Astrocyte (in vitro differentiated cells and primary cell): ENCODE results near the gene GOLGA6L25.
"Not testable (repeated sequence)": the region's sequence is repeated elsewhere in the genome, so short reads cannot be mapped to it uniquely, and the experiment has no call there.

Experiments
- CTCF ChIP-seq: IDR thresholded peaks from 2 replicates; pipeline ENCODE4 v1.5.1; 2011; ENCODE audit warnings: low read depth, mild to moderate bottlenecking, inconsistent platforms, low read length, moderate library complexity; ENCODE audit not compliant: insufficient read depth
- EZH2 ChIP-seq: IDR thresholded peaks from 2 replicates; pipeline ENCODE4 v1.6.1; 2012; ENCODE audit warnings: mild to moderate bottlenecking, low read length, inconsistent platforms; ENCODE audit not compliant: insufficient read depth

GRCh38 chr15:28514128-28514527, 39.2 kb upstream of the GOLGA6L25 start:
- not testable (repeated sequence) for TF ChIP-seq CTCF, EZH2
